ENCODE measurements around the gene AFF3. TPM values are rescaled to one million over a fixed set of nuclear protein-coding genes. Genes with fewer than 3 reads are reported as not detected.

AFF3 gene
- total RNA-seq, 3 donors from 2014 or later, result 4.2 to 56.6 (median 5.2) TPM

DNA sequence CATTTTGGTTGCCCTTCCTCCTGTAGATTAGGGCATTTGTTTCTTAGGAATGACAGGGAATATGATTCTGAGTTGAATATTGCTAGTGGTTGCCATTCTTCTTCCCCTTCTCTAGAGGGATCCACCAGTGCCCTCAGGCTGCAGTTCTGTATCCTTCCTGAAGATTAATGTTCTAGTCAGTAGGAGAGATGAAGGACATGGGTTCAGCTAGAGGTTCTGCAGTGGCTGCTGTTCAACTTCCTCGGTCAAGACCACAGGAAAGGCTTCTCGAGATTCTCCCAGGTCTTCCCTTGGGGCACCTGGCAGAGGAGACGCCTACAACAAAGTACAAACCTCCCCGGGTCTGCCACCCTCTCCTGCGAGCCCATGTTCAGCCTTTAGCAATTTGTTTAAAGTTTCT lies 325.5 kb downstream of the AFF3 start:
- no peak for DNase-seq
- intact Hi-C loops (cut with DNase I, micrococcal nuclease), result no loop called here
- TF ChIP-seq, protein P1, sequence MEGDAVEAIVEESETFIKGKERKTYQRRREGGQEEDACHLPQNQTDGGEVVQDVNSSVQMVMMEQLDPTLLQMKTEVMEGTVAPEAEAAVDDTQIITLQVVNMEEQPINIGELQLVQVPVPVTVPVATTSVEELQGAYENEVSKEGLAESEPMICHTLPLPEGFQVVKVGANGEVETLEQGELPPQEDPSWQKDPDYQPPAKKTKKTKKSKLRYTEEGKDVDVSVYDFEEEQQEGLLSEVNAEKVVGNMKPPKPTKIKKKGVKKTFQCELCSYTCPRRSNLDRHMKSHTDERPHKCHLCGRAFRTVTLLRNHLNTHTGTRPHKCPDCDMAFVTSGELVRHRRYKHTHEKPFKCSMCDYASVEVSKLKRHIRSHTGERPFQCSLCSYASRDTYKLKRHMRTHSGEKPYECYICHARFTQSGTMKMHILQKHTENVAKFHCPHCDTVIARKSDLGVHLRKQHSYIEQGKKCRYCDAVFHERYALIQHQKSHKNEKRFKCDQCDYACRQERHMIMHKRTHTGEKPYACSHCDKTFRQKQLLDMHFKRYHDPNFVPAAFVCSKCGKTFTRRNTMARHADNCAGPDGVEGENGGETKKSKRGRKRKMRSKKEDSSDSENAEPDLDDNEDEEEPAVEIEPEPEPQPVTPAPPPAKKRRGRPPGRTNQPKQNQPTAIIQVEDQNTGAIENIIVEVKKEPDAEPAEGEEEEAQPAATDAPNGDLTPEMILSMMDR (IDR thresholded peaks at IDR 0.05), result no peak
- ATAC-seq, result no peak
- Histone ChIP-seq H3K9me3 (no peaks in the 10 kb centered on the region), H3K4me1 (ENCODE audit: low read depth) (no peaks in the 10 kb centered on the region), H3K4me3 (no peak overlapping the region), H3K36me3 (ENCODE audit: low read depth) (no peaks in the 10 kb centered on the region)

DNA sequence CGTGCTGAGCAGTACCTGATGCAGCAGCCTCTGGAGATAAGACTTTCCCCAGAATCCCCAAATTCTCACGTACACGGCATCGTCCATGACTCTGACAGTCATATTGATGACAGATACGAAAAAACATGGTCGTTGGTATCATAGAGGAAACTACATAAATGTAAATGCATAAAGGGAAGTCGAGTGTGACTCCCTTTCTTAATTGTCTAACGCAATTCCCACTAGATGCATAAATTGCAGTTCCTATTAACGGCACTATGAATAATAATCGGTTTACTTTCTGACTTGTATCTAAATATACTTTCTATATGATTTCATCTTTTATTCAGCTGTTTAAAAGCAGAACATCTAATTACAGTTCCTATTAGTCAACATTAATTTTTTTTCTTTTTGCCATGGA lies 330.0 kb downstream of the AFF3 start:
- ATAC-seq (no peak), DNase-seq (no peak)
- Histone ChIP-seq H3K36me3 (ENCODE audit: low read depth) (no peaks in the 10 kb centered on the region), H3K9me3 (no peaks in the 10 kb centered on the region), H3K4me1 (ENCODE audit: low read depth) (no peaks in the 10 kb centered on the region), H3K4me3 (no peak overlapping the region)
- TF ChIP-seq, protein P1 (IDR thresholded peaks at IDR 0.05), result no peak
- intact Hi-C loops (cut with DNase I, micrococcal nuclease), result no loop called here

DNA sequence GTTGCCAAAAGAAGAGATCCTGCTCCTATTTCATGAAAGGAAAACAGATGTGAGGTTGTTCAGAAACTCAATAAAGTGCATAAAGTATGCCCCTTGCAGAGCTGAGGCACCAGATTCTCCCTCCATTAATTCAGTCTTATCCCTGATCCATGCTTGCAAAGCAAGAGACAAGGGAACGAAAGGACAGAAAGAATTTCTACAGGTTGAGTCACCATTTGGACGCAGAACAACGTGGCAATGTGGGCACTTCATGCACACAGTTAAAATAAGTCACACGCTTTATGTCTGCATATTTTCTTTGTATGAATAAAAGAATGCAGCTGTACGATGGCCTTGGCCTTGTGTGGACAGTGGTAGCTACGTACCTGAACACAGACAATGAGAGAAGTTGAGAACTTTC lies 330.8 kb downstream of the AFF3 start:
- Histone ChIP-seq H3K4me1 (ENCODE audit: low read depth) (no peaks in the 10 kb centered on the region), H3K4me3 (no peak overlapping the region), H3K36me3 (ENCODE audit: low read depth) (no peaks in the 10 kb centered on the region), H3K9me3 (no peaks in the 10 kb centered on the region)
- ATAC-seq, result no peak
- intact Hi-C loops (cut with DNase I, micrococcal nuclease), result no loop called here
- no peak for DNase-seq
- TF ChIP-seq, protein P1 (IDR thresholded peaks at IDR 0.05), result no peak

DNA sequence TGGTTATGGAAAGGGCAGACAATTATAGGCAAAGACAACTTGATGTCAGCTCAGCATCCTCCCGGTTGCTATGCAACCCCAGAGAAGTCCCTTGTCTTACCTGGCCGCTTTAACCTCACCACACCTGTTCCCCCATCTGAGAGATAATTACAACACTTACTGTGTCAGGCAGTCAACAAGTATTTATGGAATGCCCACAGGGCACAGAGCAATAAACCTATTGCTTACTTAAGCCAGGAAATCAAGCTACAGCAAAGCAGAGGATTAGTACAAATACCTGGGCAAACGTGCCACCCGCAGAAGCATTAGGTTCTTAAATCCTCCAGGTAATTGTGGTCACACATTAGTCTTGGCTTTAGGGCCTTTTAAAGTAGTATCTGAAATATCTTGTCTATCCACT lies 332.2 kb downstream of the AFF3 start:
- Histone ChIP-seq H3K4me1 (ENCODE audit: low read depth) (no peaks in the 10 kb centered on the region), H3K9me3 (no peaks in the 10 kb centered on the region), H3K4me3 (no peak overlapping the region), H3K36me3 (ENCODE audit: low read depth) (no peaks in the 10 kb centered on the region)
- TF ChIP-seq, protein P1 (IDR thresholded peaks at IDR 0.05), result no peak
- DNase-seq, result no peak
- ATAC-seq, result no peak
- intact Hi-C loops (cut with DNase I, micrococcal nuclease), result no loop called here

DNA sequence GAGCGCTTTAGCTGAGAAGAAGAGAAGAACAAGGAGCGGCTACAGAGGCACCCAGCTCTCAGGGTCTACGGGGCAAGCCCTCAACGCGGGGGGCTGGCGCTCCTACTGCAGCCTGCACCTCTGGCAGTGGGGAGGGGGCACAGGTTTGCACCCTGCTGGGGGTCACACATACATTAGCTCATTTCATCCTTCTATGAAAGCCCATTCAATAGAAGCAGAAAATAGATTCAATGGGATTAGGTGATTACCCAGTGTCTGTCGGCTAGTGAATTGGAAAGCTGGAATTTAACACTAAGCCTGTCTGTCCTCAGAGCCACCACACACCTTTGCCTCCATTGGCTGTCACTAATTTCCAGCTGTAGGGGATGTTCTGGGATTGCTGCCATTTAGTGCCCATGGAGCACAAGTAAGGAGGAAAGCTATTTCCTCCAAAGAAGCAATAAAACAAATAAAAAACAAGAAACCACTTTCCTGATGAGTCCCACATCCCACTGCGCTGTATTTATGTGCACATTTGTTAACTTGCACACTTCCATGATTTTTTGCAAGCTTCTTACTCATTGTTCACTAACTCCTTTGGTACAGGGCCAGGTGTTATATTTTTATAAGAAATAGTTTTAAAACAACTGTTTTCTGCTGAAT lies 333.0 kb downstream of the AFF3 start:
- H3K4me1 ChIP-seq (ENCODE audit: low read depth), result no peaks in the 10 kb centered on the region
- H3K36me3 ChIP-seq (ENCODE audit: low read depth), result no peaks in the 10 kb centered on the region
- H3K9me3 ChIP-seq, result no peaks in the 10 kb centered on the region
- ATAC-seq (no peak), DNase-seq (no peak)
- intact Hi-C loops (cut with DNase I, micrococcal nuclease), result no loop called here
- H3K4me3 ChIP-seq, result no peak overlapping the region
- TF ChIP-seq, protein P1 (IDR thresholded peaks at IDR 0.05), result no peak
